ENCODE results near the gene TACC2.

TACC2 gene

GRCh38 chr10:122115874-122116273 lies 126.9 kb downstream of the TACC2 start:
- peak overlapping the region in 6 of 11 experiments; percentile 1 to 29 (median 10); a peak in 7 of 22 replicates for H3K4me2 ChIP-seq
- H3K36me3 ChIP-seq: no peaks in the 10 kb centered on the region
- no peak for TF ChIP-seq Cebpa-rat (IDR thresholded peaks at IDR 0.05)
- no peaks in the 10 kb centered on the region; a peak in 1 of 22 replicates for H4K20me1 ChIP-seq
- H3K9me3 ChIP-seq (replicated peaks in 1 of 11): peaks cover 0 to 15% (median 11%) of the 10 kb centered on the region in 11 experiments; a peak in 11 of 22 replicates
- peaks cover 16 to 47% (median 41%) of the 10 kb centered on the region in 11 experiments for H3K27me3 ChIP-seq
- no peak overlapping the region for H3K4me3 ChIP-seq
- peaks cover 7 to 27% (median 13%) of the 10 kb centered on the region in 10 experiments; a peak in 16 of 20 replicates for H3K4me1 ChIP-seq
- H3K27ac ChIP-seq: no peak overlapping the region
- H3K9ac ChIP-seq: no peak overlapping the region

GRCh38 chr10:122116331-122116730 lies 127.4 kb downstream of the TACC2 start:
- Histone ChIP-seq H3K36me3 (no peaks in the 10 kb centered on the region), H3K9ac (no peak overlapping the region), H4K20me1 (no peaks in the 10 kb centered on the region; a peak in 1 of 22 replicates), H3K9me3 (replicated peaks in 1 of 11) (peaks cover 0 to 15% (median 11%) of the 10 kb centered on the region in 11 experiments; a peak in 11 of 22 replicates), H3K27me3 (peaks cover 16 to 44% (median 41%) of the 10 kb centered on the region in 11 experiments), H3K4me1 (peaks cover 7 to 27% (median 13%) of the 10 kb centered on the region in 10 experiments; a peak in 16 of 20 replicates), H3K4me2 (peak overlapping the region in 6 of 11 experiments; percentile 1 to 29 (median 10); a peak in 6 of 22 replicates), H3K27ac (no peak overlapping the region), H3K4me3 (no peak overlapping the region)
- no peak for TF ChIP-seq Cebpa-rat (IDR thresholded peaks at IDR 0.05)

- Histone ChIP-seq H3K27me3 (peaks cover 16 to 35% (median 32%) of the 10 kb centered on the region in 11 experiments), H3K27ac (no peak overlapping the region), H3K4me1 (peaks cover 2 to 23% (median 15%) of the 10 kb centered on the region in 10 experiments; a peak in 18 of 20 replicates), H3K4me2 (no peak overlapping the region), H4K20me1 (no peaks in the 10 kb centered on the region; a peak in 1 of 22 replicates), H3K9ac (no peak overlapping the region), H3K36me3 (no peaks in the 10 kb centered on the region), H3K9me3 (replicated peaks in 1 of 11) (peaks cover 0 to 13% (median 10%) of the 10 kb centered on the region in 11 experiments; a peak in 11 of 22 replicates), H3K4me3 (no peak overlapping the region)
- no peak for TF ChIP-seq Cebpa-rat (IDR thresholded peaks at IDR 0.05)
These were observed 128.5 kb downstream of the TACC2 start for GRCh38 chr10:122117475-122117874.

GRCh38 chr10:122120008-122120744 lies 131.2 kb downstream of the TACC2 start:
- Histone ChIP-seq H3K4me2 (no peak overlapping the region), H3K36me3 (no peaks in the 10 kb centered on the region), H3K9me3 (replicated peaks in 1 of 11) (no peaks in the 10 kb centered on the region), H4K20me1 (no peaks in the 10 kb centered on the region), H3K4me1 (peaks cover 0 to 22% (median 15%) of the 10 kb centered on the region in 10 experiments; a peak in 11 of 20 replicates), H3K9ac (no peak overlapping the region), H3K27ac (no peak overlapping the region), H3K4me3 (no peak overlapping the region), H3K27me3 (peaks cover 0 to 8% (median 5%) of the 10 kb centered on the region in 11 experiments; a peak in 9 of 22 replicates)
- no peak for TF ChIP-seq Cebpa-rat (IDR thresholded peaks at IDR 0.05)

- no peak for TF ChIP-seq Cebpa-rat (IDR thresholded peaks at IDR 0.05)
- H3K27me3 ChIP-seq: no peaks in the 10 kb centered on the region
- H3K4me3 ChIP-seq: no peak overlapping the region
- no peaks in the 10 kb centered on the region for H3K9me3 ChIP-seq (replicated peaks in 1 of 11)
- H4K20me1 ChIP-seq: no peaks in the 10 kb centered on the region
- no peak overlapping the region for H3K9ac ChIP-seq
- H3K36me3 ChIP-seq: no peaks in the 10 kb centered on the region
- H3K4me2 ChIP-seq: no peak overlapping the region
- H3K4me1 ChIP-seq: peaks cover 0 to 14% (median 8%) of the 10 kb centered on the region in 10 experiments; a peak in 10 of 20 replicates
- no peak overlapping the region for H3K27ac ChIP-seq
These were observed 132.1 kb downstream of the TACC2 start for GRCh38 chr10:122121059-122121458.

- H3K36me3 ChIP-seq: no peaks in the 10 kb centered on the region
- H3K9ac ChIP-seq: no peak overlapping the region; a peak in 1 of 22 replicates
- no peaks in the 10 kb centered on the region for H3K27me3 ChIP-seq
- H3K4me2 ChIP-seq: peak overlapping the region in 2 of 11 experiments; percentile 10 to 12; a peak in 2 of 22 replicates
- no peak overlapping the region for H3K27ac ChIP-seq
- no peak for TF ChIP-seq Cebpa-rat (IDR thresholded peaks at IDR 0.05)
- peaks cover 0 to 9% (median 4%) of the 10 kb centered on the region in 10 experiments; a peak in 7 of 20 replicates for H3K4me1 ChIP-seq
- no peaks in the 10 kb centered on the region for H4K20me1 ChIP-seq
- H3K4me3 ChIP-seq: no peak overlapping the region
- H3K9me3 ChIP-seq (replicated peaks in 1 of 11): no peaks in the 10 kb centered on the region
These were observed 133.5 kb downstream of the TACC2 start for GRCh38 chr10:122122493-122122892.

GRCh38 chr10:122123186-122123585 lies 134.2 kb downstream of the TACC2 start:
- no peak for TF ChIP-seq Cebpa-rat (IDR thresholded peaks at IDR 0.05)
- no peaks in the 10 kb centered on the region for H3K27me3 ChIP-seq
- no peak overlapping the region for H3K27ac ChIP-seq
- no peak overlapping the region for H3K4me3 ChIP-seq
- H4K20me1 ChIP-seq: no peaks in the 10 kb centered on the region
- H3K9me3 ChIP-seq (replicated peaks in 1 of 11): no peaks in the 10 kb centered on the region
- peaks cover 0 to 11% (median 5%) of the 10 kb centered on the region in 10 experiments; a peak in 7 of 20 replicates for H3K4me1 ChIP-seq
- H3K4me2 ChIP-seq: no peak overlapping the region
- no peak overlapping the region for H3K9ac ChIP-seq
- no peaks in the 10 kb centered on the region for H3K36me3 ChIP-seq

GRCh38 chr10:122124342-122124741 lies 135.4 kb downstream of the TACC2 start:
- no peak overlapping the region for H3K4me2 ChIP-seq
- TF ChIP-seq Cebpa-rat (IDR thresholded peaks at IDR 0.05): no peak
- no peaks in the 10 kb centered on the region for H3K36me3 ChIP-seq
- no peak overlapping the region for H3K4me3 ChIP-seq
- no peaks in the 10 kb centered on the region for H3K27me3 ChIP-seq
- no peak overlapping the region for H3K9ac ChIP-seq
- peaks cover 0 to 11% (median 5%) of the 10 kb centered on the region in 10 experiments; a peak in 7 of 20 replicates for H3K4me1 ChIP-seq
- H4K20me1 ChIP-seq: no peaks in the 10 kb centered on the region
- no peak overlapping the region for H3K27ac ChIP-seq
- no peaks in the 10 kb centered on the region for H3K9me3 ChIP-seq (replicated peaks in 1 of 11)

GRCh38 chr10:122124808-122125207 lies 135.8 kb downstream of the TACC2 start:
- no peaks in the 10 kb centered on the region for H3K27me3 ChIP-seq
- H4K20me1 ChIP-seq: no peaks in the 10 kb centered on the region
- H3K9ac ChIP-seq: no peak overlapping the region
- H3K4me1 ChIP-seq: peaks cover 0 to 11% (median 5%) of the 10 kb centered on the region in 10 experiments; a peak in 7 of 20 replicates
- H3K27ac ChIP-seq: no peak overlapping the region
- no peaks in the 10 kb centered on the region for H3K9me3 ChIP-seq (replicated peaks in 1 of 11)
- H3K4me2 ChIP-seq: no peak overlapping the region
- no peak overlapping the region for H3K4me3 ChIP-seq
- H3K36me3 ChIP-seq: no peaks in the 10 kb centered on the region
- no peak for TF ChIP-seq Cebpa-rat (IDR thresholded peaks at IDR 0.05)

Measured in BLaER1 treated with 17β-estradiol and CSF1 and Interleukin-3, amounts not matched to agents 10 nM and 100 nM (cell line).